ENCODE measurements around the gene CXorf58. TPM values are rescaled to one million over a fixed set of nuclear protein-coding genes. Genes with fewer than 3 reads are reported as not detected.

CXorf58 gene
- polyA plus RNA-seq, 1 of the 3 experiments (the other 2 are of a cell fraction) = not detected

- H3K4me2 ChIP-seq = no peak overlapping the region
- ChIA-PET POLR2A (no interaction called here), CTCF (interaction anchor here (0.7 to 1.5 kb wide), 2 partner anchors 9 to 45 kb away, joined by 3 read pairs; no protein-coding TSS in a partner anchor)
- H3K9ac ChIP-seq = no peak overlapping the region
- H3K36me3 ChIP-seq (replicated peaks in 1 of 2; ENCODE audit: control insufficient read depth in 1 of 2, insufficient read depth in 2 of 2, low read length in 1 of 2) = no peaks in the 10 kb centered on the region
- no peak overlapping the region for H3K27ac ChIP-seq (ENCODE audit: low read depth in 2 of 2, low read length in 1 of 2)
- H3K9me2 ChIP-seq = no peaks in the 10 kb centered on the region
- no peaks in the 10 kb centered on the region for H3K9me3 ChIP-seq
- H3F3A ChIP-seq (replicated peaks; ENCODE audit: insufficient read depth) = no peaks in the 10 kb centered on the region
- H3K4me1 ChIP-seq (ENCODE audit: control insufficient read depth in 1 of 2, insufficient read depth in 2 of 2, low read depth in 1 of 2, low read length in 1 of 2) = no peaks in the 10 kb centered on the region
- no peak for DNase-seq
- no peak overlapping the region for H3K4me3 ChIP-seq (ENCODE audit: low read depth in 2 of 2, low read length in 1 of 2)
- TF ChIP-seq, protein P1, sequence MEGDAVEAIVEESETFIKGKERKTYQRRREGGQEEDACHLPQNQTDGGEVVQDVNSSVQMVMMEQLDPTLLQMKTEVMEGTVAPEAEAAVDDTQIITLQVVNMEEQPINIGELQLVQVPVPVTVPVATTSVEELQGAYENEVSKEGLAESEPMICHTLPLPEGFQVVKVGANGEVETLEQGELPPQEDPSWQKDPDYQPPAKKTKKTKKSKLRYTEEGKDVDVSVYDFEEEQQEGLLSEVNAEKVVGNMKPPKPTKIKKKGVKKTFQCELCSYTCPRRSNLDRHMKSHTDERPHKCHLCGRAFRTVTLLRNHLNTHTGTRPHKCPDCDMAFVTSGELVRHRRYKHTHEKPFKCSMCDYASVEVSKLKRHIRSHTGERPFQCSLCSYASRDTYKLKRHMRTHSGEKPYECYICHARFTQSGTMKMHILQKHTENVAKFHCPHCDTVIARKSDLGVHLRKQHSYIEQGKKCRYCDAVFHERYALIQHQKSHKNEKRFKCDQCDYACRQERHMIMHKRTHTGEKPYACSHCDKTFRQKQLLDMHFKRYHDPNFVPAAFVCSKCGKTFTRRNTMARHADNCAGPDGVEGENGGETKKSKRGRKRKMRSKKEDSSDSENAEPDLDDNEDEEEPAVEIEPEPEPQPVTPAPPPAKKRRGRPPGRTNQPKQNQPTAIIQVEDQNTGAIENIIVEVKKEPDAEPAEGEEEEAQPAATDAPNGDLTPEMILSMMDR (IDR thresholded peaks at IDR 0.05) = no peak
- TF ChIP-seq YY1 (IDR thresholded peaks at IDR 0.05; ENCODE audit: low read depth) (no peak), FOSL2 (IDR thresholded peaks at IDR 0.05; ENCODE audit: borderline replicate concordance, low read depth) (no peak), PBX3 (IDR thresholded peaks at IDR 0.05) (no peak), POLR2AphosphoS5 (IDR thresholded peaks at IDR 0.05; ENCODE audit: low read depth, low read length) (no peak), SMC3 (IDR thresholded peaks at IDR 0.05; ENCODE audit: low read depth, low read length) (no peak)
- H3K27me3 ChIP-seq (ENCODE audit: insufficient read depth) = peaks cover 4% of the 10 kb centered on the region; the same call in 1 of the 2 replicates
- WGBS (ENCODE audit: low lambda C conversion rate) = 9% methylated on average over 1 of the region's 1 CpG
- H4K20me1 ChIP-seq (ENCODE audit: insufficient read depth) = no peaks in the 10 kb centered on the region
- H3K79me2 ChIP-seq (ENCODE audit: insufficient read depth) = no peaks in the 10 kb centered on the region
- no peak overlapping the region for H2AFZ ChIP-seq (ENCODE audit: low read depth)
These were observed 36.4 kb downstream of the CXorf58 start for GRCh38 chrX:23944234-23944633.

- H3K4me1 ChIP-seq (ENCODE audit: control insufficient read depth in 1 of 2, insufficient read depth in 2 of 2, low read depth in 1 of 2, low read length in 1 of 2) = no peaks in the 10 kb centered on the region
- TF ChIP-seq TEAD4 (IDR thresholded peaks at IDR 0.05; ENCODE audit: borderline replicate concordance, insufficient read depth) (no peak), RCOR1 (IDR thresholded peaks at IDR 0.05; ENCODE audit: low read length) (no peak), FOXJ3 (CRISPR knock-in tag; IDR thresholded peaks at IDR 0.05) (no peak), MEF2A (IDR thresholded peaks at IDR 0.05; ENCODE audit: borderline replicate concordance, low read depth) (no peak), GATA2 (CRISPR knock-in tag; IDR thresholded peaks at IDR 0.05) (no peak), MXI1 (IDR thresholded peaks at IDR 0.05; ENCODE audit: low read depth, low read length) (no peak), POLR2AphosphoS5 (IDR thresholded peaks at IDR 0.05; ENCODE audit: low read depth, low read length) (no peak), RXRA (IDR thresholded peaks at IDR 0.05; ENCODE audit: borderline replicate concordance, low read depth) (no peak), IRF3 (IDR thresholded peaks at IDR 0.05; ENCODE audit: low read depth, low read length) (no peak), PBX3 (IDR thresholded peaks at IDR 0.05) (no peak)
- ChIA-PET CTCF (interaction anchor here (0.7 to 1.5 kb wide), 2 partner anchors 10 to 44 kb away, joined by 3 read pairs; no protein-coding TSS in a partner anchor), POLR2A (interaction anchor here (0.6 kb wide), 1 partner anchor 49 kb away, joined by 4 read pairs; no protein-coding TSS in a partner anchor)
- no peaks in the 10 kb centered on the region for H3K9me2 ChIP-seq
- H3K79me2 ChIP-seq (ENCODE audit: insufficient read depth) = no peaks in the 10 kb centered on the region
- H3K27me3 ChIP-seq (ENCODE audit: insufficient read depth) = peaks cover 4% of the 10 kb centered on the region; the same call in 1 of the 2 replicates
- no peaks in the 10 kb centered on the region for H3F3A ChIP-seq (replicated peaks; ENCODE audit: insufficient read depth)
- no peaks in the 10 kb centered on the region for H3K9me3 ChIP-seq
- H3K27ac ChIP-seq (ENCODE audit: low read depth in 2 of 2, low read length in 1 of 2) = no peak overlapping the region
- no peaks in the 10 kb centered on the region for H3K36me3 ChIP-seq (replicated peaks in 1 of 2; ENCODE audit: control insufficient read depth in 1 of 2, insufficient read depth in 2 of 2, low read length in 1 of 2)
- WGBS (ENCODE audit: low lambda C conversion rate) = 44% methylated on average over 1 of the region's 1 CpG
- H4K20me1 ChIP-seq (ENCODE audit: insufficient read depth) = no peaks in the 10 kb centered on the region
- H2AFZ ChIP-seq (ENCODE audit: low read depth) = no peak overlapping the region
- DNase-seq = no peak
- H3K4me3 ChIP-seq (ENCODE audit: low read depth in 2 of 2, low read length in 1 of 2) = no peak overlapping the region
- no peak overlapping the region for H3K4me2 ChIP-seq
- H3K9ac ChIP-seq = no peak overlapping the region
These were observed 37.4 kb downstream of the CXorf58 start for GRCh38 chrX:23945206-23945605.
